WI38 (cell line): ENCODE data around the gene MERTK.

Source experiments
- H3K4me3 ChIP-seq: 2 replicates; pipeline ENCODE4 v1.5.1; 2011; ENCODE audit warnings: low read depth, mild to moderate bottlenecking, control low read depth, low read length
- TF ChIP-seq, protein P1 (sequence below): IDR thresholded peaks from 2 replicates; pipeline ENCODE4 v1.5.1; 2012; ENCODE audit warnings: low read depth, mild to moderate bottlenecking, control low read depth, low read length

Gene MERTK

DNA sequence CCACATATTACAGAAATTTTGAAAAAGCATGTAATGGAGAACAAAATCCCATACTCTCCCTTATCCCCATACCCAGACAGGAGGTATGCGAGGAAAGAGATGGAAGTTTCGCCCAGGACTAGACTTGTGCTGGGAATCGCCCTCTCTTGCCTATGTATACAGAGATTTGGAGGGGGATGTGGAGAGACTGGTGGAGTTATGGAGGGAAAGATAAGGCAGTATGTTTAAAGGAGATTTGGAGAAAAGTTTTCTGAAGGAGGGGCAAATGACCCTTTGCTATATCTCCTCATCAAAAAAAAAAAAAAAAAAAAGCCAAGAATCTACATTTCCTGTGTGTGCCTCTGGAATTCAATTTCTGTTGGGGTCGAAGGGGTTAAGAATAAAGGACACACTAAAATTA lies 75.3 kb downstream of the MERTK start:
- TF ChIP-seq, protein P1, sequence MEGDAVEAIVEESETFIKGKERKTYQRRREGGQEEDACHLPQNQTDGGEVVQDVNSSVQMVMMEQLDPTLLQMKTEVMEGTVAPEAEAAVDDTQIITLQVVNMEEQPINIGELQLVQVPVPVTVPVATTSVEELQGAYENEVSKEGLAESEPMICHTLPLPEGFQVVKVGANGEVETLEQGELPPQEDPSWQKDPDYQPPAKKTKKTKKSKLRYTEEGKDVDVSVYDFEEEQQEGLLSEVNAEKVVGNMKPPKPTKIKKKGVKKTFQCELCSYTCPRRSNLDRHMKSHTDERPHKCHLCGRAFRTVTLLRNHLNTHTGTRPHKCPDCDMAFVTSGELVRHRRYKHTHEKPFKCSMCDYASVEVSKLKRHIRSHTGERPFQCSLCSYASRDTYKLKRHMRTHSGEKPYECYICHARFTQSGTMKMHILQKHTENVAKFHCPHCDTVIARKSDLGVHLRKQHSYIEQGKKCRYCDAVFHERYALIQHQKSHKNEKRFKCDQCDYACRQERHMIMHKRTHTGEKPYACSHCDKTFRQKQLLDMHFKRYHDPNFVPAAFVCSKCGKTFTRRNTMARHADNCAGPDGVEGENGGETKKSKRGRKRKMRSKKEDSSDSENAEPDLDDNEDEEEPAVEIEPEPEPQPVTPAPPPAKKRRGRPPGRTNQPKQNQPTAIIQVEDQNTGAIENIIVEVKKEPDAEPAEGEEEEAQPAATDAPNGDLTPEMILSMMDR, result no peak
- no peak overlapping the region for H3K4me3 ChIP-seq

DNA sequence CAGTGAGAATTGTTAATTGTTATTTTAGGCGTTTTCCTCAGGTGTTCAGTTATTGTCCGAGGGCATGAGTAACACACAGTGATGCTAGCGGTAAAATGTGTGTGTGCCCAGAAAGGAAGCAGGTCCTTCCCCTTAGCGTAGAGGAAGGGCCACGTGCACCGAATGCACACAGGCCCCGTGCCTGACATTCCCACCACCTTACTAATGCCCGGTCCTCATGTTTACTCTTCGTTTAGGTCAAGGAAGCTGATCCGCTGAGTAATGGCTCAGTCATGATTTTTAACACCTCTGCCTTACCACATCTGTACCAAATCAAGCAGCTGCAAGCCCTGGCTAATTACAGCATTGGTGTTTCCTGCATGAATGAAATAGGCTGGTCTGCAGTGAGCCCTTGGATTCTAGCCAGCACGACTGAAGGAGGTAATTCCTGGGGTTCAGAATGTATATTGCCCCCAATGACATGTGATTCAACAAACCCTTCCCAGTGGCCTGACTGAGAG lies 76.7 kb downstream of the MERTK start:
- TF ChIP-seq, protein P1, result no peak
- no peak overlapping the region for H3K4me3 ChIP-seq

DNA sequence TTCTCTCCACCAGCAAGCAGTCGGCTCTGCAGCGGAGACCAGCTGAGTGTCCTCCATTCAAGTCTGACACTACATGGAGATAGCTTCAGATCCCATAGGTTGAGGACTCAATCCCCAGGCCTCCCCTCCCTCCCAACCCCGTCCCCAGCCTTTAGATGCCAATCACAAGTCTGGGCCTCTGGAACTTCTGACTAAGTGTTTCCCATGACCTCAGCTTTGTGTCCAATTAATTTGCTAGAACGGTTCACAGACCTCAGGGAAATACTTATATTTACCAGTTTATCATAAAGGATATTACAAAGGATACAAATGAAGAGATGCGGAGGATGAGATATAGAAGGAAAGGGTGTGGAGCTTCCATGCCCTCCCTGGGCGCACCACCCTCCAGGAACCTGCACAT lies 77.4 kb downstream of the MERTK start:
- TF ChIP-seq, protein P1, result no peak
- H3K4me3 ChIP-seq, result no peak overlapping the region

DNA sequence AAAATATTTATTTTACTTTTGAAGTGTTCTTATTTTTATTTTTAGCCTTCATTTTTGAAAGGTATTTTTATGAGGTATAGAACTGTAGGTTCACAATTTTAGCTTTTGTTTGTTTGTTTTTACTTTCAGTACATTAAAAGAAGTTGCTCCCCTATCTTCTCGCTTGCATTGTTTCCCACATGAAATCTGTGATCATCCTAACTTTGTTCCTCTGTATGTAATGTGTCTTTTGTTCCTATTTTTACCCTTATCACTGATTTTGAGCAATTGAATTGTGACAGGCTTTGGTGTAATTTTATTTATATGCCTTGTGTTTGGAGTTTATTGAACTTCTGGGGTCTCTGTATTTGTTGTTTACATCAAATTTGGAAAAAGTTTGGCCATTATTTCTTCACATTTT lies 78.8 kb downstream of the MERTK start:
- TF ChIP-seq, protein P1, result no peak
- H3K4me3 ChIP-seq, result no peak overlapping the region

DNA sequence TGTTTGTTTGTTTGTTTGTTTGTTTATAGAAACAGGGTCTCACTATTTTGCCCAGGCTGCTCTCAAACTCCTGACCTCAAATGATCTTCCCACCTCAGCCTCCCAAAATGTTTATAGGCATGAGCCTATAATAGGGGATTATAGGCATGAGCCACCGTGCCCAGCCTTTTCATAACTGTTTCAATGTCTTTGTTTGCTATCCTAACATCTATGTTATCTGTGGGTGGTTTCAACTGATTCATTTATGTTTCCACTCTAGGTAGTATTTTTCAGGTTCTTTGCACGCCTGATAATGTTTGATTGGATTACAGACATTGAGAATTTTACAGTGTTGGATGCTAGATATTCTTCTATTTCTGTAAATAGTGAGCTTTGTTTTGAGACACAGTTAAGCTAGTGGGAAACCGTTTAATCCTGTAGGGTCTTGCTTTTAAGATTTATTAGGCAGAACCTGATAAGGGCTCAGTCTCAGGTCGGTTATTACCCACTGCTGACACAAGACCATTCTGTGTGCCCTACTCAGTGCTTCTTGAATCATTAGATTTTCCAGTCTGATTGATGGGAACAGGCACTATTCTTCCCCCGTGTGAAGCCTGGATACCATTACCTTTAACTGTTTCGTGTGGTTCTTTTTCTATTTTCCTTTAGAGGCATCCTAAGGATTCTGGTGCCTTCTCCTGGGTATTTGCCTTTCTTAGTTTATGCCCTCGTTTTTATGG lies 80.2 kb downstream of the MERTK start:
- no peak overlapping the region for H3K4me3 ChIP-seq
- TF ChIP-seq, protein P1, result no peak

DNA sequence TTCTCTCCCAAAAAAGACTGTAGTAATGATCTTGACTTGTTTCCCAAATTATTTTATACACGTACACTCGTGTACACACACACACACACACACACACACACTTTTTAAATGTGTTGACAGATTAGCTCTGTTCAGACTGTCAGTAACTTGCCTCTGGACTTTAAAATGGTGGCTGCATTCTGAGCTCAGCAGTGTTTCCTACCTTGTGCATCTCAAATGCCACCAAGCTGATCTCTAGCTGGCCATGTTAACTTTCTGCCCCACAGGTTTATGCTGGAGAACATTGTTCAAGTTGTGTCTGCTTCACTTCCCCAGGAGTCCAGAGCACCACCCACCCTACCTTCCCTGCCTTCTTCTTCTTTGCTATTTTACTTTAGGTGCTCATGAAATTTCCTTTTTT lies 83.3 kb downstream of the MERTK start:
- TF ChIP-seq, protein P1, result no peak
- H3K4me3 ChIP-seq, result no peak overlapping the region

DNA sequence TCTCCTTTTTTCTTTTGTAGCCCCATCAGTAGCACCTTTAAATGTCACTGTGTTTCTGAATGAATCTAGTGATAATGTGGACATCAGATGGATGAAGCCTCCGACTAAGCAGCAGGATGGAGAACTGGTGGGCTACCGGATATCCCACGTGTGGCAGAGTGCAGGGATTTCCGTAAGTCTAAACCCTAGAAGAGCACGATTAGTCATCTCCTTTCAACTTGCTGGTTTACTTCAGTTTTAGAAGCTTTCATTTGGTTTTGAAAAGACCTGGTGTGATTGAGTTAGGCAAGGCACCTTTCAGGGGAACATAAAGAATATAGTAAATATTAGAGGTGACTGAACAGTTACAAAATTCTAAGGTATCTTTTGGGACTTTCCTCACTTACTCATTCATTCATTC lies 84.4 kb downstream of the MERTK start:
- TF ChIP-seq, protein P1, result no peak
- H3K4me3 ChIP-seq, result no peak overlapping the region
